22Rv1 (cell line): Measurements from ENCODE around the gene PPP1R16B.

Experiments
- H3K27ac ChIP-seq: fragments of 450-650 bp; 2 replicates; pipeline ENCODE4 v1.5.1; 2017
- CTCF ChIP-seq: fragments of 450-650 bp; IDR thresholded peaks from 2 replicates; pipeline ENCODE4 v1.5.1; 2017; ENCODE audit warnings: mild to moderate bottlenecking
- ZFX ChIP-seq: fragments of 450-650 bp; IDR thresholded peaks from 2 replicates; pipeline ENCODE4 v1.6.1; 2017; ENCODE audit warnings: antibody characterized with exemption, borderline replicate concordance

The PPP1R16B gene

GRCh38 chr20:38919683-38920082 is 114.2 kb downstream of the PPP1R16B start:
- H3K27ac ChIP-seq = no peak overlapping the region
- TF ChIP-seq CTCF (no peak), ZFX (no peak)

GRCh38 chr20:38920411-38920810 is 114.9 kb downstream of the PPP1R16B start:
- TF ChIP-seq CTCF (no peak), ZFX (no peak)
- no peak overlapping the region for H3K27ac ChIP-seq

- TF ChIP-seq ZFX (no peak), CTCF (no peak)
- H3K27ac ChIP-seq = no peak overlapping the region
Measured at GRCh38 chr20:38920851-38921250, 115.4 kb downstream of the PPP1R16B start.

GRCh38 chr20:38924718-38925117 is 119.2 kb downstream of the PPP1R16B start:
- H3K27ac ChIP-seq = no peak overlapping the region

GRCh38 chr20:38926142-38926933 is 120.8 kb downstream of the PPP1R16B start, which contains the start of gene FAM83D:
FAM83D (plus strand) TSS chr20:38926417; CDS start chr20:38926443, 26 bp downstream.
- H3K27ac ChIP-seq = peak within 1 kb of the TSS; percentile 69
- no peak for TF ChIP-seq ZFX
- TF ChIP-seq CTCF = peak; percentile 30

More at GRCh38 chr20:38924718-38925117, 119.2 kb downstream of the PPP1R16B start:
- no peak for TF ChIP-seq ZFX
- TF ChIP-seq CTCF = no peak

GRCh38 chr20:38926934-38927616 is 121.6 kb downstream of the PPP1R16B start:
- peak overlapping the region; percentile 69 for H3K27ac ChIP-seq
- TF ChIP-seq ZFX (no peak), CTCF (no peak)

- TF ChIP-seq CTCF = no peak
- H3K27ac ChIP-seq = no peak overlapping the region; the same call in 1 of the 2 replicates
Measured at GRCh38 chr20:38927902-38928578, 122.5 kb downstream of the PPP1R16B start.
